Karpas-422 (cell line): ENCODE results near the gene SIPA1L3. TPM values are rescaled to one million over a fixed set of nuclear protein-coding genes. Genes with fewer than 3 reads are reported as not detected.

Source experiments
- DNase-seq: peaks from one replicate; pipeline ENCODE4 v3.0.0-alpha.2; 2015
- H2AFZ ChIP-seq: fragments of 200-600 bp; sonication (generic); 2 replicates; pipeline ENCODE4 v1.6.1; 2014; ENCODE audit warnings: antibody characterized with exemption, low read length, mixed read lengths
- H3K27ac ChIP-seq: fragments of 200-600 bp; sonication (generic); 2 replicates; pipeline ENCODE4 v1.5.1; 2014; ENCODE audit warnings: mild to moderate bottlenecking, low read length, moderate library complexity
- H3K27me3 ChIP-seq: fragments of 200-600 bp; sonication (generic); 2 replicates; pipeline ENCODE4 v1.6.1; 2014; ENCODE audit warnings: low read length, mixed read lengths
- H3K36me3 ChIP-seq: fragments of 200-600 bp; sonication (generic); 2 replicates; pipeline ENCODE4 v1.6.1; 2014; ENCODE audit warnings: low read length, mixed read lengths; ENCODE audit not compliant: insufficient read depth
- H3K4me1 ChIP-seq: fragments of 200-600 bp; sonication (generic); 2 replicates; pipeline ENCODE4 v1.6.1; 2014; ENCODE audit warnings: mild to moderate bottlenecking, low read length, mixed read lengths
- H3K4me2 ChIP-seq: fragments of 200-600 bp; sonication (generic); 2 replicates; pipeline ENCODE4 v1.6.1; 2014; ENCODE audit warnings: low read length, low read depth, mild to moderate bottlenecking; ENCODE audit not compliant: poor library complexity, severe bottlenecking
- H3K4me3 ChIP-seq: fragments of 200-600 bp; sonication (generic); 2 replicates; pipeline ENCODE4 v1.5.1; 2014; ENCODE audit warnings: mild to moderate bottlenecking, antibody characterized with exemption, low read length, mixed read lengths
- H3K79me2 ChIP-seq: fragments of 200-600 bp; sonication (generic); 2 replicates; pipeline ENCODE4 v1.6.1; 2014; ENCODE audit warnings: mild to moderate bottlenecking, low read length, mixed read lengths
- H3K9ac ChIP-seq: fragments of 200-600 bp; sonication (generic); 2 replicates; pipeline ENCODE4 v1.6.0; 2014; ENCODE audit warnings: low read length
- H3K9me2 ChIP-seq: fragments of 200-600 bp; sonication (generic), shearing (Covaris generic); replicated peaks from 2 replicates; pipeline ENCODE4 v1.6.0; 2014; ENCODE audit warnings: mild to moderate bottlenecking, low read length, moderate library complexity; ENCODE audit not compliant: insufficient read depth
- H3K9me3 ChIP-seq: fragments of 300-700, 200-600 bp; sonication (generic); 2 replicates; pipeline ENCODE4 v1.6.1; 2014; ENCODE audit warnings: low read length, mixed read lengths
- H4K20me1 ChIP-seq: fragments of 200-600 bp; sonication (generic); 2 replicates; pipeline ENCODE4 v1.6.1; 2014; ENCODE audit warnings: mild to moderate bottlenecking, antibody characterized with exemption, low read length, low read depth; ENCODE audit not compliant: insufficient read depth
- total RNA-seq: library from RNA; depleted of rRNA; stranded (reverse); fragments of >200 nt; shearing (Covaris generic); gene quantifications from 2 replicates; pipeline ENCODE4 v1.2.3, GENCODE V29; 2014; ENCODE audit warnings: low replicate concordance

Gene SIPA1L3
- total RNA-seq, 1 experiment from 2014 or later: 88.1 TPM

DNA sequence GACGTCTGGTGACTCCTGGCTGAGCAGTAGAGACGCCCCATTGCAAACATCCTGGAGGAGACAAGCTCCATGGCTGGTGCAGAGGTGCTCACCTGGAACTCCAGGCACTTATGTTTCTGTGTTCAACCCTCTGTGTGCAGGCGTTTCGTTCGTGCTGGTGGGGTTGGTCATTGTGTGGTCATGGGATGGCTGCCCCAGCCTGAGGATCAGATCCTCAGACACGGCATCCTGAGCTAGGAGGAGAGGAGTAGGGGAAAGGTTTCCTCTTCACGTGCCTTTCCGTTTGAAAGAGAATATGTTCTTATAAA is 87.8 kb downstream of the SIPA1L3 start:
- H4K20me1 ChIP-seq: 0 out of 2 replicates have a peak, but pooled peaks cover 5% of the 10 kb centered on the region
- H3K79me2 ChIP-seq: peaks cover 96% of the 10 kb centered on the region
- no peak overlapping the region for H3K4me2 ChIP-seq
- no peak overlapping the region for H3K4me3 ChIP-seq
- peaks cover 30% of the 10 kb centered on the region for H3K4me1 ChIP-seq
- no peak overlapping the region for H3K9ac ChIP-seq
- no peaks in the 10 kb centered on the region for H3K27me3 ChIP-seq
- H3K9me3 ChIP-seq: no peaks in the 10 kb centered on the region
- H2AFZ ChIP-seq: no peak overlapping the region
- no peaks in the 10 kb centered on the region for H3K36me3 ChIP-seq
- H3K27ac ChIP-seq: 0 out of 2 replicates have a peak overlapping the region, but pooled peaks have one; percentile 6
- no peak for DNase-seq
- no peaks in the 10 kb centered on the region for H3K9me2 ChIP-seq

DNA sequence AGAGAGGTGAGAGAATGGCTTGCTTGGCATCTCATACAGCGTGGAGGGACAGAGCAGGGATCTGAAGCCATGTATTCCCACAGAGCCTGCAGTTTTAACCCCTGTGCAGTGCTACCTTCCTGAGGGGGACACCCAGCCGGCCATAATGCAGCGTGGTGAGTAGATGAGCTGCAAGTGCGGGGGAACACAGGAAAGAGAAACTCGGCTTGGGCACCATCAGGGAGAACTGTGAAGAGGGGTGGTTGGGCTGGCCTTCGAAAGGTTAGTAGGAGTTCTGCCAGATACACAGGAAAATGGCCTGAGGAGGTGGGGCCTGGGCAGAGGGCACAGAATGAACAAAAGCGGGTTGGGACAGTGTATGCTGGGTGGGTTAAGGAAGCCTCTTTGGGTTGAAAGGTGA is 88.3 kb downstream of the SIPA1L3 start:
- no peak for DNase-seq
- H3K9me3 ChIP-seq: no peaks in the 10 kb centered on the region
- H2AFZ ChIP-seq: no peak overlapping the region
- no peaks in the 10 kb centered on the region for H3K27me3 ChIP-seq
- peaks cover 34% of the 10 kb centered on the region for H3K4me1 ChIP-seq
- no peaks in the 10 kb centered on the region for H3K36me3 ChIP-seq
- no peak overlapping the region for H3K9ac ChIP-seq
- H3K27ac ChIP-seq: 0 out of 2 replicates have a peak overlapping the region, but pooled peaks have one; percentile 10
- H4K20me1 ChIP-seq: 0 out of 2 replicates have a peak, but pooled peaks cover 5% of the 10 kb centered on the region
- H3K4me2 ChIP-seq: no peak overlapping the region
- no peaks in the 10 kb centered on the region for H3K9me2 ChIP-seq
- peaks cover 95% of the 10 kb centered on the region for H3K79me2 ChIP-seq
- H3K4me3 ChIP-seq: no peak overlapping the region

DNA sequence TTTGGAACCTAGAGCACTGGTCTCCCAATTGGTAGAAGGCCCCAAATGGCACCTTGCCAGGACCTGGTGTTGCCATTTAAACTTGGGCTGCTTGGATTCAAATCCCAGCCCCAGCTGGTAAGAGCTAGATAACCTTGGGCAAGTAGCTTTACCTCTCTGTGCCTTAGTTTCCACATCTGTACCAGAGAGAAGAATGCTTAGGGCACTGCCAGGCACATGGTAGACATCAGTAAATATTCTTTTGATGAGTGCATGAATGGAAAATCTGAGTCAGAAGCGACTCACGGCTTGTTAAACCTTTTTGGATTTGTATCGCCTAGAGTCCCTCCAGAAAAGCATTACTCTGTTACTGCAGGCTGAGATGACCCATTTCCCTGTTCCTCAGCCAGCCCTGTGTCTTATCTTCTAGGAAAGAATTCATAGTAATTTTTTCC is 90.9 kb downstream of the SIPA1L3 start:
- Histone ChIP-seq H2AFZ (no peak overlapping the region), H3K4me3 (no peak overlapping the region), H3K9me2 (no peaks in the 10 kb centered on the region), H3K4me2 (no peak overlapping the region), H3K27me3 (no peaks in the 10 kb centered on the region), H3K4me1 (peaks cover 45% of the 10 kb centered on the region), H3K9me3 (no peaks in the 10 kb centered on the region), H3K79me2 (peaks cover 86% of the 10 kb centered on the region), H3K36me3 (no peaks in the 10 kb centered on the region), H4K20me1 (0 out of 2 replicates have a peak, but pooled peaks cover under 1% of the 10 kb centered on the region), H3K9ac (no peak overlapping the region), H3K27ac (peak overlapping the region; percentile 61)
- no peak for DNase-seq

- H3K27me3 ChIP-seq: no peaks in the 10 kb centered on the region
- no peak overlapping the region for H3K9ac ChIP-seq
- peak overlapping the region; percentile 61 for H3K27ac ChIP-seq
- H3K4me3 ChIP-seq: no peak overlapping the region
- no peaks in the 10 kb centered on the region for H4K20me1 ChIP-seq
- no peaks in the 10 kb centered on the region for H3K36me3 ChIP-seq
- H3K4me1 ChIP-seq: peaks cover 54% of the 10 kb centered on the region
- no peak overlapping the region for H3K4me2 ChIP-seq
- H3K9me3 ChIP-seq: no peaks in the 10 kb centered on the region
- DNase-seq: no peak
- peaks cover 87% of the 10 kb centered on the region for H3K79me2 ChIP-seq
- no peaks in the 10 kb centered on the region for H3K9me2 ChIP-seq
- no peak overlapping the region for H2AFZ ChIP-seq
Measured at GRCh38 chr19:37998801-37999308, 91.8 kb downstream of the SIPA1L3 start.

GRCh38 chr19:37999309-38000213 is 92.6 kb downstream of the SIPA1L3 start:
- Histone ChIP-seq H3K9me2 (no peaks in the 10 kb centered on the region), H3K79me2 (peaks cover 87% of the 10 kb centered on the region), H3K9ac (no peak overlapping the region), H3K4me1 (peaks cover 61% of the 10 kb centered on the region), H2AFZ (no peak overlapping the region), H3K4me2 (no peak overlapping the region), H4K20me1 (no peaks in the 10 kb centered on the region), H3K27me3 (no peaks in the 10 kb centered on the region), H3K9me3 (no peaks in the 10 kb centered on the region), H3K4me3 (no peak overlapping the region), H3K27ac (peak overlapping the region; percentile 66), H3K36me3 (no peaks in the 10 kb centered on the region)
- DNase-seq: no peak

DNA sequence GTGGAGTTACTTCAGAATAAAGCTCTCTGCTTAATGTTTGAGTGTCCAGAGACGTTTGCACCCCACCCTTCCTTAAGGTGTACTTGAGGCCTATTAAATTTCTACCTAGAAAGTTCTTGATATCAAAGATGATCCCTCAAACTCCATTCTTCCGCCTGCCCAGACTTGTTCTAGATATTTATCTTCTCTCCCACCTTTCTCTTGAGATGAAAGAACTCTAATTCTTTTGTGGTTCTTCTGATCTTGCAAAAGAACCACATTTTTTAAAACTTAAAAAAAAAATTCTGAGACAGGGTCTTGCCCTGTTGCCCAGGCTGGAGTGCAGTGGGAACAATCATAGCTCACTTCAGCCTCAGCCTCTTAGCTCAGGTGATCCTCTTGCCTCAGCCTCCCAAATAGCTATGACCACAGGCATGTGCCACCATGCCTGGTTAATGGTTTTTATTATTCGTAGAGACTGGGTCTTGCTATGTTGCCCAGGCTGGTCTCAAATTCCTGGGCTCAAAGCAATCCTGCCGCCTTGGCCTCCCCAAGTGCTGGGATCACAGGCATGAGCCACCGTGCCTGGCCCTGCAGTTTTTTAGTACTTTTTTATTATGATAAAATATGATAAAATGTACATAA is 94.3 kb downstream of the SIPA1L3 start:
- Histone ChIP-seq H3K4me2 (no peak overlapping the region), H3K9me3 (no peaks in the 10 kb centered on the region), H3K79me2 (peaks cover 87% of the 10 kb centered on the region), H3K4me1 (peaks cover 74% of the 10 kb centered on the region), H3K4me3 (no peak overlapping the region), H3K36me3 (no peaks in the 10 kb centered on the region), H3K9me2 (no peaks in the 10 kb centered on the region), H3K27me3 (no peaks in the 10 kb centered on the region), H2AFZ (no peak overlapping the region), H3K27ac (peak overlapping the region; percentile 66), H3K9ac (no peak overlapping the region), H4K20me1 (no peaks in the 10 kb centered on the region)
- no peak for DNase-seq

- peak overlapping the region; percentile 80 for H3K4me2 ChIP-seq
- peak overlapping the region; percentile 74 for H3K9ac ChIP-seq
- H3K27me3 ChIP-seq: no peaks in the 10 kb centered on the region
- H3K27ac ChIP-seq: peak overlapping the region; percentile 95
- H3K4me3 ChIP-seq: peak overlapping the region; percentile 62
- H3K36me3 ChIP-seq: no peaks in the 10 kb centered on the region
- H3K4me1 ChIP-seq: peaks cover 71% of the 10 kb centered on the region
- no peaks in the 10 kb centered on the region for H3K9me2 ChIP-seq
- DNase-seq: peak; percentile 77
- no peak overlapping the region for H2AFZ ChIP-seq
- H3K9me3 ChIP-seq: no peaks in the 10 kb centered on the region
- H3K79me2 ChIP-seq: peaks cover 86% of the 10 kb centered on the region
- H4K20me1 ChIP-seq: no peaks in the 10 kb centered on the region
Measured at GRCh38 chr19:38003438-38004185, 96.6 kb downstream of the SIPA1L3 start.

DNA sequence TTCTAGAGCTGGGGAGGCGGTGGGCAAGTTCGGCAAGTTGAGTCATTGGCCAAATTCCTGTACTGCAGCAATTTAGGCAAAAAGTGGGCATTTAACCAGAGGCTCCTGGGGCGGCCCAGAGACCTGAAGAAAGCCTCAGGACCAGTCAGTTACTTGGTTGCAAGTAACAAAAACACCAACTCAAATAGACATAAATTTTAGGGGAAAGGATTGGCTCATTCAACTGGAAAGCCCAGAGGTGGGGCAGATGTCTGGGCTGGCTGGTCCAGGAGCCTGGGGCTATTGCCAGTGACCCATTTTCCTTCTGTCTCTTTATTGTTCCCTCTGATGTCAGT is 97.1 kb downstream of the SIPA1L3 start:
- Histone ChIP-seq H3K79me2 (peaks cover 86% of the 10 kb centered on the region), H3K4me2 (peak overlapping the region; percentile 80), H2AFZ (no peak overlapping the region), H3K9me2 (no peaks in the 10 kb centered on the region), H3K4me3 (peak overlapping the region; percentile 62), H3K36me3 (no peaks in the 10 kb centered on the region), H3K9ac (peak overlapping the region; percentile 74), H3K27ac (peak overlapping the region; percentile 95), H4K20me1 (no peaks in the 10 kb centered on the region), H3K4me1 (peaks cover 67% of the 10 kb centered on the region), H3K9me3 (no peaks in the 10 kb centered on the region), H3K27me3 (no peaks in the 10 kb centered on the region)
- DNase-seq: no peak
